ENCODE measurements around the gene EEFSEC. TPM values are rescaled to one million over a fixed set of nuclear protein-coding genes. Genes with fewer than 3 reads are reported as not detected.

Gene EEFSEC
- polyA plus RNA-seq, 10 donors = 12.0 to 18.9 (median 16.1) TPM

- no peak for DNase-seq
Measured at GRCh38 chr3:128364808-128365360, 211.6 kb downstream of the EEFSEC start.

- no peak for DNase-seq
Measured at GRCh38 chr3:128366136-128366535, 212.9 kb downstream of the EEFSEC start.

GRCh38 chr3:128366652-128367051 is 213.4 kb downstream of the EEFSEC start:
- DNase-seq = no peak

- DNase-seq = no peak
Measured at GRCh38 chr3:128367221-128367620, 213.9 kb downstream of the EEFSEC start.

- DNase-seq = no peak
Measured at GRCh38 chr3:128367761-128368160, 214.5 kb downstream of the EEFSEC start.

GRCh38 chr3:128368626-128369025 is 215.3 kb downstream of the EEFSEC start:
- no peak for DNase-seq

GRCh38 chr3:128369121-128369703 is 215.9 kb downstream of the EEFSEC start:
- no peak for DNase-seq

- no peak for DNase-seq
Measured at GRCh38 chr3:128369881-128370642, 216.8 kb downstream of the EEFSEC start.

- DNase-seq = no peak
Measured at GRCh38 chr3:128372281-128372680, 219.0 kb downstream of the EEFSEC start.

GRCh38 chr3:128372707-128373533 is 219.6 kb downstream of the EEFSEC start:
- DNase-seq = no peak

- no peak for DNase-seq
Measured at GRCh38 chr3:128374746-128375445, 221.6 kb downstream of the EEFSEC start.

- no peak for DNase-seq
Measured at GRCh38 chr3:128376516-128376915, 223.2 kb downstream of the EEFSEC start.

GRCh38 chr3:128378631-128379347 is 225.5 kb downstream of the EEFSEC start:
- DNase-seq = peak in 2 of 3 donors; percentile 50 to 58

GRCh38 chr3:128379367-128380160 is 226.3 kb downstream of the EEFSEC start:
- no peak for DNase-seq

- no peak for DNase-seq
Measured at GRCh38 chr3:128380295-128380694, 227.0 kb downstream of the EEFSEC start.

- no peak for DNase-seq
Measured at GRCh38 chr3:128380719-128381118, 227.4 kb downstream of the EEFSEC start.

- DNase-seq = no peak
Measured at GRCh38 chr3:128381609-128382008, 228.3 kb downstream of the EEFSEC start.

GRCh38 chr3:128382221-128382807 is 229.0 kb downstream of the EEFSEC start:
- DNase-seq = no peak
